K562 (cell line): Measurements from ENCODE around the gene BOD1L2. TPM values are rescaled to one million over a fixed set of nuclear protein-coding genes. Genes with fewer than 3 reads are reported as not detected.

Source experiments
- ATAC-seq: fragments of 200-7000 bp; cut with Tn5 transposase; 3 replicates; pipeline ENCODE4 v1.9.1; 2020; ENCODE audit warnings: moderate library complexity
- BruUV-seq: library from RNA; stranded (reverse); fragments of 400-500 nt; replicated peaks from 2 replicates; lab custom pipeline; 2021; lab: Mats Ljungman, UMichigan
- CTCF ChIA-PET: fragments of 300-600 bp; formaldehyde crosslinking; extraction: SDS; loops from one replicate; lab custom pipeline; 2021; ENCODE audit warnings: low intra/inter-chr PET ratio; lab: Yijun Ruan, JAX
- POLR2A ChIA-PET: fragments of 300-600, 350-650 bp; sonication (Branson Sonifier 250); formaldehyde crosslinking; extraction: SDS; loops from one replicate; lab custom pipeline; 2021; ENCODE audit warnings: antibody characterized with exemption, inconsistent platforms; lab: Yijun Ruan, JAX
- DNase-seq, 4 experiments: peaks; one replicate each; pipeline versions ENCODE4 v3.0.0 to v3.0.0-alpha.2; 2011 to 2018; ENCODE audit warnings: low spot score in 3 of 4, mixed read lengths in 3 of 4; ENCODE audit errors: extremely low read depth in 1 of 4
- FAIRE-seq: peaks from 2 replicates; lab custom pipeline; 2011; peaks lifted over from hg19 to GRCh38; lab: Jason Lieb, UNC
- H2AFZ ChIP-seq: 2 replicates; pipeline ENCODE4 v1.6.0; 2011; ENCODE audit warnings: low read depth, low read length, control low read depth, inconsistent platforms
- H3K27ac ChIP-seq: fragments of 200-600 bp; 3 replicates; pipeline ENCODE4 v1.8.0; 2011; ENCODE audit warnings: low read depth, mild to moderate bottlenecking, control low read depth, inconsistent platforms, low read length, moderate library complexity, mixed read lengths; ENCODE audit errors: extremely low read depth
- H3K27me3 ChIP-seq, 2 experiments: fragments of 300-600 bp in 1 of 2; 2 replicates in 1 of 2; 3 replicates in 1 of 2; pipeline versions ENCODE4 v1.6.0 to v1.8.0; 2011; ENCODE audit warnings: inconsistent platforms in 2 of 2, low read length in 2 of 2, mild to moderate bottlenecking in 1 of 2, mixed read lengths in 1 of 2, moderate library complexity in 1 of 2; ENCODE audit not compliant: control insufficient read depth in 2 of 2, insufficient read depth in 2 of 2
- H3K36me3 ChIP-seq: fragments of 300-600 bp; 3 replicates; pipeline ENCODE4 v1.8.0; 2011; ENCODE audit warnings: mild to moderate bottlenecking, low read length, inconsistent platforms; ENCODE audit not compliant: control insufficient read depth, insufficient read depth
- H3K4me1 ChIP-seq, 2 experiments: fragments of 200-600 bp in 1 of 2; replicated peaks in 1 of 2; 2 replicates in 1 of 2; 3 replicates in 1 of 2; pipeline versions ENCODE4 v1.5.1 to v1.8.0; 2011; ENCODE audit warnings: inconsistent platforms in 2 of 2, low read length in 2 of 2, mild to moderate bottlenecking in 1 of 2, mixed read lengths in 1 of 2, moderate library complexity in 1 of 2; ENCODE audit not compliant: control insufficient read depth in 2 of 2, insufficient read depth in 2 of 2
- H3K4me2 ChIP-seq: 2 replicates; pipeline ENCODE4 v1.6.1; 2011; ENCODE audit warnings: low read length, control low read depth, inconsistent platforms, mixed read lengths; ENCODE audit not compliant: insufficient read depth
- H3K4me3 ChIP-seq: fragments of 200-600 bp; sonication (generic), shearing (Covaris generic); 2 replicates; pipeline ENCODE4 v1.5.1; 2016; ENCODE audit warnings: control low read depth, inconsistent platforms
- H3K79me2 ChIP-seq: fragments of 200-600 bp; 3 replicates; pipeline ENCODE4 v1.8.0; 2011; ENCODE audit warnings: low read length, inconsistent platforms; ENCODE audit not compliant: control insufficient read depth, insufficient read depth
- H3K9ac ChIP-seq, 2 experiments: 2 replicates each; pipeline versions ENCODE4 v1.6.0 to v1.6.1; 2011; ENCODE audit warnings: low read depth in 2 of 2, low read length in 2 of 2, control low read depth in 1 of 2, inconsistent platforms in 1 of 2, mild to moderate bottlenecking in 1 of 2, mixed read lengths in 1 of 2; ENCODE audit not compliant: insufficient read depth in 1 of 2
- H3K9me1 ChIP-seq: one replicate; pipeline ENCODE4 v1.6.0; 2011; ENCODE audit warnings: inconsistent platforms, mild to moderate bottlenecking, low read length, moderate library complexity; ENCODE audit not compliant: control insufficient read depth, insufficient read depth
- H3K9me3 ChIP-seq: replicated peaks from 2 replicates; pipeline ENCODE4 v1.5.1; 2011; ENCODE audit warnings: low read depth, low read length, inconsistent platforms; ENCODE audit not compliant: control insufficient read depth, insufficient read depth
- H4K20me1 ChIP-seq: replicated peaks from 2 replicates; pipeline ENCODE4 v1.6.1; 2011; ENCODE audit warnings: low read length, inconsistent platforms, mixed read lengths; ENCODE audit not compliant: control insufficient read depth, insufficient read depth
- ARNT ChIP-seq, 2 experiments: fragments of 450-650 bp; IDR thresholded peaks; 2 replicates each; pipeline ENCODE4 v1.6.1; 2016; ENCODE audit warnings: mild to moderate bottlenecking in 1 of 2
- DMBX1 ChIP-seq: fragments of 250-450 bp; sonication (Bioruptor Pico); IDR thresholded peaks from 2 replicates; pipeline ENCODE4 v1.8.0; 2022; ENCODE audit warnings: inconsistent platforms, mild to moderate bottlenecking, moderate library complexity, borderline replicate concordance
- ELF2 ChIP-seq: fragments of 250-450 bp; sonication (Bioruptor Pico); IDR thresholded peaks from 2 replicates; pipeline ENCODE4 v1.5.0; 2021; ENCODE audit warnings: mild to moderate bottlenecking
- FOXA1 ChIP-seq: fragments of 450-650 bp; IDR thresholded peaks from 2 replicates; pipeline ENCODE4 v1.6.1; 2016; ENCODE audit warnings: mild to moderate bottlenecking, borderline replicate concordance
- KLF10 ChIP-seq: fragments of 250-450 bp; sonication (Bioruptor Pico); IDR thresholded peaks from 2 replicates; pipeline ENCODE4 v1.6.1; 2021; ENCODE audit warnings: matching md5 sums
- POLR2H ChIP-seq: IDR thresholded peaks from 2 replicates; pipeline ENCODE4 v1.6.1; 2016; ENCODE audit warnings: missing genetic modification characterization, low read depth, mild to moderate bottlenecking, control low read depth, missing compliant biosample characterization, moderate library complexity
- PRMT5 ChIP-seq: sonication (generic); formaldehyde crosslinking; IDR thresholded peaks from 2 replicates; pipeline ENCODE4 v1.5.0; 2020; ENCODE audit warnings: missing genetic modification reagents
- PYGO2 ChIP-seq: fragments of 450-650 bp; IDR thresholded peaks from 2 replicates; pipeline ENCODE4 v1.6.1; 2016; ENCODE audit warnings: mild to moderate bottlenecking, missing genetic modification characterization, moderate library complexity, missing compliant biosample characterization
- RAD51 ChIP-seq: fragments of 450-650 bp; IDR thresholded peaks from 2 replicates; pipeline ENCODE4 v1.7.1; 2016; ENCODE audit warnings: low read depth, mild to moderate bottlenecking, borderline replicate concordance
- ZNF3 ChIP-seq: fragments of 250-450 bp; sonication (Bioruptor Pico); IDR thresholded peaks from 2 replicates; pipeline ENCODE4 v1.5.0; 2021; ENCODE audit warnings: mild to moderate bottlenecking, moderate library complexity
- ZNF384 ChIP-seq: IDR thresholded peaks from 2 replicates; pipeline ENCODE4 v1.6.1; 2012; ENCODE audit warnings: low read depth, low read length, improper control_type of control experiment
- WGBS: fragments of 100-300 bp; shearing (Covaris generic); methylation state at CpG from one replicate; pipeline ENCODE4 v1.1.6; 2016; ENCODE audit warnings: low coverage, mixed read lengths; ENCODE audit not compliant: insufficient coverage; ENCODE audit errors: missing lambda C conversion rate; 5-methylcytosine and 5-hydroxymethylcytosine counted together
- in situ Hi-C: fragments of 300-500 bp; cut with MboI; formaldehyde crosslinking; loops from 4 replicates; pipeline ENCODE4 v1.15.0; 2018; ENCODE audit warnings: inconsistent platforms, mixed read lengths
- intact Hi-C: fragments of 100-400 bp; cut with micrococcal nuclease; formaldehyde crosslinking; loops from 2 replicates; pipeline ENCODE4 v1.14.2; 2022
- polyA plus RNA-seq, 8 experiments: library from polyadenylated mRNA; depleted of rRNA in 4 of 8; stranded (reverse) in 5 of 8; unstranded in 3 of 8; fragments of >200 nt; fragmentation: Nextera tagmentation in 2 of 8; fragmentation: Illumina TruSeq in 1 of 8; extraction: Ambion mirVana in 2 of 8; extraction: Trizol in 1 of 8; gene quantifications; 2 replicates each; pipeline versions ENCODE4 v1.2.1 to v1.2.3, GENCODE V29; 2011 to 2014; ENCODE audit warnings: inconsistent platforms in 1 of 8, missing spikeins in 1 of 8
- total RNA-seq, 7 experiments: library from RNA; depleted of rRNA in 6 of 7; stranded (reverse); fragments of >200 nt in 6 of 7; fragmentation: Illumina TruSeq in 2 of 7; extraction: Trizol in 2 of 7; gene quantifications; 2 replicates each; pipeline versions ENCODE4 v1.2.1 to v1.2.3, GENCODE V29; 2011 to 2021; ENCODE audit warnings: low replicate concordance in 1 of 7

The BOD1L2 gene
- total and polyA plus RNA-seq, 9 of the 15 experiments (the other 6 are each of a cell fraction or from before 2014, with no cell fraction given), result 0.03 TPM; not detected in 8

DNA sequence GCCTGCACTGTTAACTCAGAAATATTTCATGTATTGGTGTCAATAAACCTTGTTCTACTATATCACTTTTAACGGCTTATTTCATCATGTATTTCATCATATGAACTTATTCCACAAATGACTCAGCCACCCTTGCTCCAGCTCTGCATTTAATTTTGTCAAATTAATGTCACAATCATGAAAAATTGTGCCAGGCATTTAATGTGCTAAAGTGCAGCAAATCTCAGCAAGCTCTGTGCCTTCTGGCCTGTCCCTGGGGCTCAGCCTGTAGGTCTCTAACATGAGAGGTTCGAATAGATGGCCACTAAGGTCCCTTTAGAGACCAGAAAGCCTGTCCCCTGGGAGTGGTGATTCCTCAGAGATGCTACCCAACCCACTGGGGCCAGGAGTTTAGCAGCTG lies 28.6 kb downstream of the BOD1L2 start:
- Histone ChIP-seq H3K9me3 (no peaks in the 10 kb centered on the region), H3K27me3 (no peaks in the 10 kb centered on the region), H3K27ac (no peak overlapping the region), H3K9me1 (no peaks in the 10 kb centered on the region), H2AFZ (no peak overlapping the region), H3K4me1 (no peaks in the 10 kb centered on the region), H3K4me2 (no peak overlapping the region), H3K9ac (no peak overlapping the region), H4K20me1 (no peaks in the 10 kb centered on the region), H3K4me3 (no peak overlapping the region), H3K36me3 (no peaks in the 10 kb centered on the region), H3K79me2 (no peaks in the 10 kb centered on the region)
- FAIRE-seq (no peak), DNase-seq (no peak), ATAC-seq (no peak)
- POLR2A ChIA-PET, result no interaction called here
- no TSS peak for BruUV-seq
- in situ Hi-C loops, result no loop called here
- TF ChIP-seq ZNF3 (CRISPR knock-in tag), result no peak
- no peak for TF ChIP-seq FOXA1
- TF ChIP-seq KLF10, result no peak
- no peak for TF ChIP-seq DMBX1 (CRISPR knock-in tag)
- TF ChIP-seq ZNF384, result no peak
- no peak for TF ChIP-seq RAD51
- TF ChIP-seq POLR2H (tag), result no peak
- TF ChIP-seq PRMT5, result no peak
- no peak for TF ChIP-seq PYGO2 (tag)
- no peak for TF ChIP-seq ARNT (IDR thresholded peaks at IDR 0.05)
- no peak for TF ChIP-seq ELF2 (CRISPR knock-in tag)
- intact Hi-C loops, result no loop called here
- CTCF ChIA-PET, result no interaction called here
- 3% methylated on average over 2 of the region's 2 CpGs for WGBS
